GM12878 (cell line): ENCODE results near the gene ADAMTS14. TPM values are rescaled to one million over a fixed set of nuclear protein-coding genes. Genes with fewer than 3 reads are reported as not detected.

Experiments
- ATAC-seq: fragments of 200-7000 bp; cut with Tn5 transposase; 3 replicates; pipeline ENCODE4 v1.9.1; 2020; ENCODE audit warnings: mild to moderate bottlenecking, moderate library complexity
- BruUV-seq: library from RNA; stranded (reverse); fragments of 400-500 nt; replicated peaks from 2 replicates; lab custom pipeline; 2021; lab: Mats Ljungman, UMichigan
- CTCF ChIA-PET: fragments of 300-600 bp; sonication (Branson Sonifier 250); formaldehyde crosslinking; extraction: SDS; loops from one replicate; lab custom pipeline; 2021; ENCODE audit warnings: inconsistent platforms; lab: Yijun Ruan, JAX
- POLR2A ChIA-PET: fragments of 350-600 bp; formaldehyde crosslinking; extraction: SDS; loops from one replicate; lab custom pipeline; 2021; ENCODE audit warnings: inconsistent platforms; lab: Charles Lee
- RAD21 ChIA-PET: fragments of 300-600 bp; sonication (Branson Sonifier 250); formaldehyde crosslinking; loops from one replicate; lab custom pipeline; 2023; ENCODE audit warnings: antibody characterized with exemption; ENCODE audit not compliant: unreplicated experiment; lab: Charles Lee
- SMC1A ChIA-PET: fragments of 300-600 bp; sonication (Branson Sonifier 250); formaldehyde crosslinking; loops from one replicate; lab custom pipeline; 2023; ENCODE audit not compliant: unreplicated experiment, uncharacterized antibody; lab: Charles Lee
- DNase-seq: peaks from one replicate; pipeline ENCODE4 v3.0.0-alpha.2; 2011; ENCODE audit warnings: low read depth, low spot score
- FAIRE-seq: peaks from 3 replicates; lab custom pipeline; 2011; peaks lifted over from hg19 to GRCh38; lab: Jason Lieb, UNC
- H2AFZ ChIP-seq: 2 replicates; pipeline ENCODE4 v1.6.0; 2011; ENCODE audit warnings: low read depth, low read length, control low read depth; ENCODE audit not compliant: control insufficient read depth
- H3K27ac ChIP-seq: 2 replicates; pipeline ENCODE4 v1.5.1; 2011; ENCODE audit warnings: control low read depth; ENCODE audit not compliant: control insufficient read depth, insufficient read depth
- H3K27me3 ChIP-seq, 2 experiments: replicated peaks in 1 of 2; 2 replicates each; pipeline versions ENCODE4 v1.6.0 to v1.6.1; 2011; ENCODE audit warnings: low read length in 1 of 2; ENCODE audit not compliant: control insufficient read depth in 2 of 2, insufficient read depth in 2 of 2
- H3K36me3 ChIP-seq, 2 experiments: 2 replicates each; pipeline ENCODE4 v1.5.1; 2011; ENCODE audit warnings: low read length in 1 of 2; ENCODE audit not compliant: control insufficient read depth in 2 of 2, insufficient read depth in 2 of 2
- H3K4me1 ChIP-seq: 2 replicates; pipeline ENCODE4 v1.6.1; 2011; ENCODE audit warnings: mild to moderate bottlenecking, low read length, moderate library complexity, mixed read lengths; ENCODE audit not compliant: control insufficient read depth, insufficient read depth
- H3K4me2 ChIP-seq: 2 replicates; pipeline ENCODE4 v1.6.0; 2011; ENCODE audit warnings: control low read depth; ENCODE audit not compliant: control insufficient read depth, insufficient read depth
- H3K4me3 ChIP-seq: fragments of 200-600 bp; sonication (generic); 2 replicates; pipeline ENCODE4 v1.5.1; 2016
- H3K79me2 ChIP-seq: 2 replicates; pipeline ENCODE4 v1.6.0; 2011; ENCODE audit warnings: low read length; ENCODE audit not compliant: control insufficient read depth, insufficient read depth
- H3K9ac ChIP-seq: 2 replicates; pipeline ENCODE4 v1.8.0; 2011; ENCODE audit warnings: low read length, control low read depth, mixed read lengths; ENCODE audit not compliant: control insufficient read depth, insufficient read depth
- H3K9me3 ChIP-seq: replicated peaks from 3 replicates; pipeline ENCODE4 v1.5.1; 2011; ENCODE audit warnings: mild to moderate bottlenecking, low read length; ENCODE audit not compliant: control insufficient read depth, insufficient read depth
- H4K20me1 ChIP-seq: 2 replicates; pipeline ENCODE4 v1.6.0; 2011; ENCODE audit not compliant: control insufficient read depth, insufficient read depth
- BHLHE40 ChIP-seq, 2 experiments: fragments of 450-650 bp in 1 of 2; IDR thresholded peaks; 2 replicates each; pipeline ENCODE4 v1.6.1; 2011 to 2017; ENCODE audit warnings: low read depth in 2 of 2, borderline replicate concordance in 1 of 2, improper control_type of control experiment in 1 of 2, low read length in 1 of 2, mild to moderate bottlenecking in 1 of 2
- CREB1 ChIP-seq: IDR thresholded peaks from 2 replicates; pipeline ENCODE4 v1.6.1; 2012; ENCODE audit warnings: low read depth, mild to moderate bottlenecking, inconsistent platforms
- IRF4 ChIP-seq: IDR thresholded peaks from 2 replicates; pipeline ENCODE4 v1.6.1; 2011; ENCODE audit warnings: low read depth, low read length
- JUND ChIP-seq: IDR thresholded peaks from 2 replicates; pipeline ENCODE4 v1.6.1; 2012; ENCODE audit warnings: low read depth, mild to moderate bottlenecking, low read length, improper control_type of control experiment, moderate library complexity
- MEF2B ChIP-seq: fragments of 450-650 bp; IDR thresholded peaks from 2 replicates; pipeline ENCODE4 v1.6.1; 2018; ENCODE audit warnings: mild to moderate bottlenecking, moderate library complexity; ENCODE audit not compliant: partially characterized antibody, poor library complexity, severe bottlenecking
- RAD51 ChIP-seq: fragments of 450-650 bp; IDR thresholded peaks from 2 replicates; pipeline ENCODE4 v1.6.1; 2016; ENCODE audit warnings: moderate library complexity, mild to moderate bottlenecking, inconsistent platforms
- SPI1 ChIP-seq: IDR thresholded peaks from 2 replicates; pipeline ENCODE4 v1.6.1; 2011; ENCODE audit warnings: low read depth, mild to moderate bottlenecking, low read length, moderate library complexity, borderline replicate concordance; ENCODE audit not compliant: insufficient read depth
- YBX1 ChIP-seq: fragments of 450-650 bp; IDR thresholded peaks from 2 replicates; pipeline ENCODE4 v1.6.1; 2016; ENCODE audit warnings: antibody characterized with exemption
- ZNF384 ChIP-seq: IDR thresholded peaks from 2 replicates; pipeline ENCODE4 v1.6.1; 2012; ENCODE audit warnings: low read depth, mild to moderate bottlenecking, low read length, improper control_type of control experiment, borderline replicate concordance
- WGBS: methylation state at CpG from one replicate; pipeline ENCODE4 v1.1.6; 2016; ENCODE audit warnings: low lambda C conversion rate; ENCODE audit not compliant: insufficient replicate concordance, insufficient coverage; ENCODE audit errors: missing lambda C conversion rate; 5-methylcytosine and 5-hydroxymethylcytosine counted together
- in situ Hi-C: fragments of 300-500 bp; cut with MboI; formaldehyde crosslinking; loops from 9 replicates; pipeline ENCODE4 v1.14.3; 2018; ENCODE audit warnings: mixed read lengths
- intact Hi-C: fragments of 100-400 bp; cut with micrococcal nuclease; formaldehyde crosslinking; loops from one replicate; pipeline ENCODE4 v1.14.2; 2022; ENCODE audit not compliant: unreplicated experiment
- polyA plus RNA-seq, 11 experiments: library from polyadenylated mRNA; depleted of rRNA in 4 of 11; unstranded in 6 of 11; stranded (reverse) in 5 of 11; fragments of >200 nt; fragmentation: Nextera tagmentation in 4 of 11; fragmentation: Illumina TruSeq in 1 of 11; extraction: Ambion mirVana in 4 of 11; extraction: Trizol in 1 of 11; gene quantifications; 1 replicate in 1 of 11; 2 replicates in 10 of 11; pipeline versions ENCODE4 v1.2.1 to v1.2.3, GENCODE V29; 2011 to 2016; ENCODE audit warnings: inconsistent platforms in 2 of 11, missing spikeins in 2 of 11, low read depth in 1 of 11
- total RNA-seq, 4 experiments: library from RNA; depleted of rRNA in 3 of 4; stranded (reverse); fragments of >200 nt in 3 of 4; fragmentation: Illumina TruSeq in 1 of 4; extraction: Trizol in 1 of 4; gene quantifications; 2 replicates each; pipeline versions ENCODE4 v1.2.1 to v1.2.3, GENCODE V29; 2013 to 2021
- TF ChIP-seq, protein P1 (sequence below): fragments of 450-650 bp; formaldehyde crosslinking; IDR thresholded peaks from 2 replicates; pipeline ENCODE4 v1.4.0; 2020; ENCODE audit warnings: mild to moderate bottlenecking, moderate library complexity

Gene ADAMTS14
- total and polyA plus RNA-seq, 10 of the 15 experiments (the other 5 are each of a cell fraction or from before 2014, with no cell fraction given), result 0.03 to 0.05 TPM; not detected in 8

DNA sequence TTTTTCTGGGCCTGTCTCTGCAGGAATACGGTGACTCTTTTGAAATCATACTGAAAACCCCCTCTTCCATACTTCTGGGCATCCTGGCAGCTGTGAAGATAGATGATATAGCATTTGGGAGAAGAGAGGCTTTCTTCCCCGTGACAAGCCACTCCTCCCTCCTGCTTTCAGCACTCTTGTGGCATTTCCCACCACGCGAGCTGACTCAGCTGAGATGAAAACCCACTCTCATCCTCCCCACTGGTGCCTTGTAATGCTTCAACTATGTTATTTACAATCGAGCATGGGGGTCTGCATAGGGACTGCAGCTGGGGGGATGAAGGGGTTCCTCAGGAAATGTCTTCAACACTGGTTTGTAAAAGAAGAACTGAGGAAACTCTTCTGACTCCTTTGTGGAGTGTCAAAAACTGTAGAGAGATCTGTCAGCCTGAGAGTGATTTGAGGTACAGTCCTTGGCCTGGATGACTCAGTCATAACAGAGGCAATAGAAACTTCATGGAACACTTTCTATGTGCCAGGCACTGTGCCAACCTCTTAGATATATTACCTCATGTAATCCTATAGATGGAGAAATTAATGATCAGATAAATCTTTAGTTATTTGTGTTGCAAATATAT, 114.6 kb downstream of the ADAMTS14 start:
- Histone ChIP-seq H3K4me3 (no peak overlapping the region), H2AFZ (no peak overlapping the region), H3K27me3 (no peaks in the 10 kb centered on the region; a peak in 1 of 4 replicates), H3K4me1 (no peaks in the 10 kb centered on the region), H3K9me3 (no peaks in the 10 kb centered on the region), H3K9ac (no peak overlapping the region), H4K20me1 (no peaks in the 10 kb centered on the region), H3K4me2 (no peak overlapping the region), H3K36me3 (no peaks in the 10 kb centered on the region), H3K27ac (no peak overlapping the region), H3K79me2 (no peaks in the 10 kb centered on the region)
- BruUV-seq, result no TSS peak
- CTCF ChIA-PET, result no interaction called here
- RAD21 ChIA-PET, result no interaction called here
- intact Hi-C loops (no loop called here), in situ Hi-C loops (no loop called here)
- SMC1A ChIA-PET, result no interaction called here
- FAIRE-seq, result no peak
- ATAC-seq, result no peak
- 2% methylated on average over 5 of the region's 5 CpGs for WGBS
- POLR2A ChIA-PET, result interaction anchor here (0.6 kb wide), 1 partner anchor 427 kb away, joined by 3 read pairs; no protein-coding TSS in a partner anchor
- no peak for DNase-seq
- no peak for TF ChIP-seq ZNF384
- TF ChIP-seq JUND, result no peak
- no peak for TF ChIP-seq CREB1
- TF ChIP-seq IRF4, result no peak
- no peak for TF ChIP-seq SPI1
- no peak for TF ChIP-seq BHLHE40 (IDR thresholded peaks at IDR 0.05; ENCODE audit: borderline replicate concordance in 1 of 2, low read depth in 2 of 2, low read length in 1 of 2)
- TF ChIP-seq MEF2B, result no peak
- no peak for TF ChIP-seq YBX1
- no peak for TF ChIP-seq RAD51
- TF ChIP-seq, protein P1, sequence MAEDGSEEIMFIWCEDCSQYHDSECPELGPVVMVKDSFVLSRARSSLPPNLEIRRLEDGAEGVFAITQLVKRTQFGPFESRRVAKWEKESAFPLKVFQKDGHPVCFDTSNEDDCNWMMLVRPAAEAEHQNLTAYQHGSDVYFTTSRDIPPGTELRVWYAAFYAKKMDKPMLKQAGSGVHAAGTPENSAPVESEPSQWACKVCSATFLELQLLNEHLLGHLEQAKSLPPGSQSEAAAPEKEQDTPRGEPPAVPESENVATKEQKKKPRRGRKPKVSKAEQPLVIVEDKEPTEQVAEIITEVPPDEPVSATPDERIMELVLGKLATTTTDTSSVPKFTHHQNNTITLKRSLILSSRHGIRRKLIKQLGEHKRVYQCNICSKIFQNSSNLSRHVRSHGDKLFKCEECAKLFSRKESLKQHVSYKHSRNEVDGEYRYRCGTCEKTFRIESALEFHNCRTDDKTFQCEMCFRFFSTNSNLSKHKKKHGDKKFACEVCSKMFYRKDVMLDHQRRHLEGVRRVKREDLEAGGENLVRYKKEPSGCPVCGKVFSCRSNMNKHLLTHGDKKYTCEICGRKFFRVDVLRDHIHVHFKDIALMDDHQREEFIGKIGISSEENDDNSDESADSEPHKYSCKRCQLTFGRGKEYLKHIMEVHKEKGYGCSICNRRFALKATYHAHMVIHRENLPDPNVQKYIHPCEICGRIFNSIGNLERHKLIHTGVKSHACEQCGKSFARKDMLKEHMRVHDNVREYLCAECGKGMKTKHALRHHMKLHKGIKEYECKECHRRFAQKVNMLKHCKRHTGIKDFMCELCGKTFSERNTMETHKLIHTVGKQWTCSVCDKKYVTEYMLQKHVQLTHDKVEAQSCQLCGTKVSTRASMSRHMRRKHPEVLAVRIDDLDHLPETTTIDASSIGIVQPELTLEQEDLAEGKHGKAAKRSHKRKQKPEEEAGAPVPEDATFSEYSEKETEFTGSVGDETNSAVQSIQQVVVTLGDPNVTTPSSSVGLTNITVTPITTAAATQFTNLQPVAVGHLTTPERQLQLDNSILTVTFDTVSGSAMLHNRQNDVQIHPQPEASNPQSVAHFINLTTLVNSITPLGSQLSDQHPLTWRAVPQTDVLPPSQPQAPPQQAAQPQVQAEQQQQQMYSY (CRISPR knock-in tag), result no peak
